Measurements from ENCODE around the gene FAM124B.
"Not testable (repeated sequence)": the region's sequence is repeated elsewhere in the genome, so short reads cannot be mapped to it uniquely, and the experiment has no call there.

The FAM124B gene

DNA sequence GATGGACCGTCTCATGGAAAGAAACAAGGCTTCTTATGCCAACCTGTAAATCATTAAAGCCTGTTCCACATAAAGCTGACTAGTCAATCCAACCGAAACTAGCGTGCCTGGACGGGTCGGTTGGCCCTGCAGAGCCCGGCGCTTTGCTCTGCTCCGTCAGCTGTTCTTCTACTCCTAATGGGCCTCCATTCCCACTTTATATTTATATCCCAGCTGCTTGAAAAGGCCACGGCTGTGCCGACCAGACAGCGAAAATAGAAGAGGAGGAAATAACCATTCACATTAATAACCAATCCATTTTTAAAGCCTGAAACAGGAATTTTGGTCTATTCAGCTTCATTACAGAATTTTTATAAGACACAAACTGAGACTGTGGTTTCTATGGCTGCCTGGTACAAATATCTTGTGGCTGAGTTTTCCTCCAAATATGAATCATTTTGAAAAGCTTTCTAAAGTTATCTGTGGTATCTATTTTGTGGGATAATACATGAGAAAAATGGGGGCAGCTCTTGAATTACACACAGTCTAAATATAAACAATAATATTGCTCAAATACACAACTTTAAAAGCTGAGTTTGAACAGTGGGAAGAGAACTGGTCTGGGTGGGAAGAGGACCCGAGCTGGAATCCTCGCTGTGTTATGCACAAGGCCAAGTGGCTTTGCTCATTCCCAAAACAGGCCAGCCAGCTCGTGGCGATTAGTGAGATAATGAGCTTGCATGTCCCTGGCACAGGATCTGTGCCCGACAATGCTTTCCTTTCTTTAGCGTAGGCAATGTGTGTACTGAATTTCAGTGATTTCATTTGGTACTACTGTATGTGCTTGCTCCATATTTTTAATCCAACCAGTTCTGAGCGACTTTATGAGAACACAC, 10.5 kb upstream of the FAM124B start:
- no peak for DNase-seq

DNA sequence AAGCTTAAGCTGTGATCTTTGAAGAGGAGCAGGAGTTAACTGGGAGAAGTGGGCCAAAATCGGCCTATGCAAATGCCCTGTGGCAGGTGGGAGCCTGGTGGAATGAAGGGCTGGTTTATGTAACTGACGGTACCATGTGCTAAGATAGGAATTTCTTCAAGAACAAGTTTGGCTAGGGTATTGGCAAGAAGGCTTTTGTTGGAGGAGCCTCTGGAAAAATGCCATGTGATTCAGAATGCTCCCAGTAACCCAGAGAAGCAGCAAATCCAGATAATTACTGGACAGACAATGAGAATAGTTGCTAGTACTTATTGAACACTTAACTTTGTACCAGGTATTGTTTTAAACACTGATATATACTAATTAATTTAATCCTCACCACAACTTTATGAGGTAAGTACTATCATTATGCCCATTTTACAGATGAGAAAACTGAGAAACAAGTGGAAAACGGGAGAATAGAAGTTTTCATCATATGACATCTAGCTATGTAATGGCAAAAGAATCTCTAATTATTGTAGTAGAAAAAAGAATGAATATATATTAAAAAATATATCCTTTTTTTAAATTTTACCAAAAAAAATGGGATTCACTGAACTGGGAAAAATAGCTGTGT, 9.1 kb upstream of the FAM124B start:
- DNase-seq: no peak

DNA sequence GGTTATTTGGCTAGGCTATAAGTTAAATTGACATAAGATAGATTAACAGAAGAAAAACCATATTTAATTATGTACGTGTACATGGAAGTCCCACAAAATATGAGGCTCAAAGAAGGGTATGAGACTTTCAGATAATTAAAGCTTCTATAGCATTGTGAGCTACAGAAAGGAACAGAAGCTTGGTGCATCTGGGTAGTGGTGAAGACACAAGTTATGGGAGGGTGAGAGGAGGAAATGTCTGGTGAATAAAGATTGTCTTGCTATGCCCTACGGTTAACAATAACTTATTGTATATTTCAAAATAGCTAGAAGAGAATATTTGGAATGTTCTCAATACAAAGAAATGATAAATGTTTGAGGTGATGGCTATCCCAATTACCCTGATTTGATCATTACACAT, 6.8 kb upstream of the FAM124B start:
- no peak for DNase-seq

DNA sequence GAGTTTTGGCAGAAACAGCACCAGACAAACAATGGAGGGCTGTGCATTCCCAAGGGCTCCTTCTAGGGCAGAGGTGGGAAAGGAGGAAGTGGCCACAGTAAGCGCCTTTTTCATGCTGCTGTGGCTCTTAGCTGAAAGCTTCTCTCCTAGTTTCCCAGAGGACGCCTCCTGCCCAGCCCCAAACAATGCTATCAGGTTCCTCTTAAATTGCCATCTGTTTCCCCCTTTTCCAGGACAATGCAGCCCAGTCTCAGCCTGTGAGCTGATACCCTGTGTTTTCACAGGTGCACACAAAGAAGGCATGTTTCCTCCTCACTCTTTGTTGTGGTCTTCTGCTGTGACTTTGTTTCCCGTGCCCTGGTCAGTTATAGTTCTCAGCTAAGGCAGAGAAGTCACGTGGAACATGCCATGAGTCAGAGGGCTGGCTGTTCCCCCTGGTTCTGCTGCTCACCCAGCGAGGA, 5.4 kb upstream of the FAM124B start:
- DNase-seq: no peak

DNA sequence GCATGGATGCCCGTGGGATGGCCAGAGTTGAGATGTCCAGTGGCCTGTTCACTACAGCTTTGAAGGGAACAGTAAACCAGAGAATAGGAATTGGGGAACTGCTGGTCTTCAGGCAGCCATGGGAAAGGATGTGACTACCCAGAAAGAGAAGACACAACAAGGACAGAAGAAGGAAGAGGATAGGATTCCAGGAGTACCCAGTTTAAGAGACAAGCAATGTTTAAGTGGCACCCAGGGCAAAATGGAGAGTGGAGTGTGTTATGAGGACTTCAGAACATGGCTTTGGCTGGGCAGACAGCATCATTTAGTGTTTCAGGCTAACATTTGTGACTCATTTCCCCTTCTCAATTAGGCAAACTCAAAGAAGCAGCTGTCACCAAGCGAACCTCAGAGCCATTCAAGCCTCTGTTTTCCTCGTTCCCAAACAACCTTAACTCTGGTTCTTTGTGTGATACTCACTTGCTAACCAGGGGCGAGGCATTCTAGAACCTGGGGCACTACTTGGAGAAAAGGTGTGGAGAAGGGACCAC, 4.0 kb upstream of the FAM124B start:
- no peak for DNase-seq

DNA sequence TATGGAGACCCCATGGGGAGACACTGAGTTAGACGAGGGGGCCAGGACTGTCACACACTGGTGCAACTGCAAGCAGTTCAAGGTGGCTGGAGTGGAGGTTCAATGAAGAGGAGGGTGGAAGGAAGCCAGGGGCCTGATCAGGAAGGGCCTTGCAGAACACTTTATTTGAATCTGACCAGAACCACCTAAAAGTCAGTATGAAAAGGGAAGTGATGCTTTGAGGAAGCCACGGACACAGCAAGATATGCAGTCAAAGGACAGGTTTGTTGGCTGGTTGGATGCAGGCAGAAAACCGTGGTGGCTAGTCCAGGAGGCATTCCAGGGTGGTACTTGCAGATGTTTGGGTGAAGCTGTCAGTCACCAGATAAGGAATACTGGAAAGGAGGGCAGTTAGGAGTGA, 3.5 kb upstream of the FAM124B start:
- DNase-seq: no peak

DNA sequence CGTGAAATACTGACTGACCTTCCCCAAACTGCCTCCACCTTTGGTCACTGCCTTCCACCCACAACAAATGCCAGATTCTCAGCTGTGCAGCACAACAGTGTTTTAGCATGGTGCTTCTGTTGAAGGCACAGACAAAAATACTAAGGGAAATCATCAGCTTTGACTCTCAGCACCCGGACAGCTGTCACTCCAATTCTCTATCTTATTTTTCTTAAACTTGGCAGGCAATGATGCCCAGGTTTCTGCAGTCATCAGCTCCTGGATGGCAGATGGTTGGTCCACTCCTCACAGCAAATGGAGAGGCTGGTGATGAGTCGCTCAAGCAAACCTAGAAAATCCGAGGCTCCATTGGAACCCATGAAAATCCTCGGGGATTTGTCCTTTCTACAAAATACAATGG, 2.9 kb upstream of the FAM124B start:
- no peak for DNase-seq

DNA sequence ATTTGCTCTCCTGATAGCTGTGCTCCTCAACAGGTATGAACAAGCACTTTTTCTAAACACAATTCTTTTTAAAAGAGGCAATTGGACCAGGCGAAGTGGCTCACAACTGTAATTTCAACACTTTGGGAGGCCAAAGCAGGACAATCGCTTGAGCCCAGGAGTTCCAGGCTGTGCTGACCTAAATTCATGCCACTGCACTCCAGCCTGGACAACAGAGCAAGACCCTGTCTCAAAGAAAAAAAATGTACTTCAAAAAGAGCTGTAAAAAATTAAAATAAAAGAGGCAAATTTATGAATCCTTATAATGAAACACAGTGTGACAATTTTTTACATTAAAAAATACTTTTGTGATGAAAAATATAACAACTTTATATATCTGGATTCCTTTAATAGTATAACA, 1.8 kb upstream of the FAM124B start:
- no peak for DNase-seq

DNA sequence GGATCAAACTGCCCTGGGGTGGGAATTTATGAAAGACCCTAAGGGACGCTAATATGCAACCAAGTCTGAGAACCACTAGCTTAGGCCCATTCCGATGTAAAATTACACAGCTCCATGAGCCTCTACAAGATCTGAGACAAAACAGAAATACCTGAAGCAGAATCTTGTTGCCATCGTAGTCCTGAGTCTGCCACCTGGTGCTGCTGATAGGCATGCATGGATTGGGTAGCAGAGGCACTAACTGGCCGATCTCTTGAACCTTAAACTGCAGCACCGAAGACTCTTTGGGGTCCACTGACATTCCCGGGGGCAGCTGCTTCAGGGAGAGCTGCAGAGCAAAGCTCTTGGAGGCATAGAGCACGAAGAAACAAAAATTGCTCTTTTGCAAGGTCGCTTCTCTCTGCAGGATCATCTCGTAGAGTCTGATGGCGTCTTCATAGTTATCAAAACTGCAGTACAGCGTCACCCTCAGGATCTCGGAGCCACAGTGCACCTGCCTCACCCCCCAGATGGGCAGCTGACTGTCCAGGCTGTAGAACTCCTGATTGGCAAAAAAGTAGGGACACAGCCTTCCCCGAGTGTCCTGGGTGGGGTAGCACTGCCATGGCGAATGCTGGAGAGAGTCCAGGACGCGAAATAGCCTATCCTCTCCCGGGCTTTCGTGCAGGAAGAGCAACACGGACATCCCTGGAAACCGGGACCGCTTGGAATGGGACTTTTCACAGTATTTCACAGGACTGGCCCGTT, 848 bp downstream of the FAM124B start:
- DNase-seq: no peak

DNA sequence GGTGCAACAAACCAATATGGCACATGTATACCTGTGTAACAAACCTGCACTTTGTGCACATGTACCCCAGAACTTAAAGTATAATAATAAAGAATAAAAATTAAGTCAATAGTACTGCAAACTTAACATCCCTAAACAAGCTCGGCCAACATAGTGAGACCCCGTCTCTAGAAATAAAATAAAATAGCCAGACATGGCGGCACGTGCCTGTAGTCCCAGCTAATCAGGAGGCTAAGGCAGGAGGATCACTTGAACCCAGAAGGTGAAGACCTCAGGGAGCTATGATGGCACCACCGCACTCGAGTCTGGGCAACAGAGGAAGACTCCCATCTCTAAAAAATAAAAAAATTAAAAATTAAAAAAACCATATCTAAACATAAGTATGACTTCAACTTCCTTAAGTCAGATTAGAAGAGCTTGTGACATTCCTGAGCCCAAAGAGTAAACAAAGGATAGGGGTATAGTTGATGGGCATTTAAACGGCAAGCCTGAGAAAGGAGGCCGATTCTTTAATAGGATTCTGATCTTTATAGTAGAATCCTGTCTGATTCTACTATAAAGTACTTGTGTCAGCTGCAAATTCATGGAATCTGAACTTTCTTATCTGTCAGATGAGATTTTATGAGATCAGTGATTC, 1.6 kb downstream of the FAM124B start:
- DNase-seq: no peak

DNA sequence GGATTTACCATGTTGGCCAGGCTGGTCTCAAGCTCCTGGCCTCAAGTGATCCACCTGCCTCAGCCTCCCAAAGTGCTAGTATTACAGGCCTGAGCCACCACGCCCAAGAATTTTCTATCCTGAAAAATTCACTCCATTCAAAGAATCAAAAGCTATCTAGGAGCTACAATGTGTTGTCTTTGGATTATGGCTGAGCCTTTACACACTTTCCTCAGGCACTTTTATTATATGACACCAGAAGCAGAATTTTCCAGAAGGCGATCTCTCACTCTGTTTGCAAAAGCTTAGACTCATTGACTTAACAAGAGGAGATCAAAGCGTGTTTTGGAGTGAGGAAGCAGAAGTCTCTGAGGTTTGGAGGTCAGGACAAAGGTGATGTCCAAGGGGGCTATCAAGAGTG, 3.6 kb downstream of the FAM124B start:
- DNase-seq: no peak

DNA sequence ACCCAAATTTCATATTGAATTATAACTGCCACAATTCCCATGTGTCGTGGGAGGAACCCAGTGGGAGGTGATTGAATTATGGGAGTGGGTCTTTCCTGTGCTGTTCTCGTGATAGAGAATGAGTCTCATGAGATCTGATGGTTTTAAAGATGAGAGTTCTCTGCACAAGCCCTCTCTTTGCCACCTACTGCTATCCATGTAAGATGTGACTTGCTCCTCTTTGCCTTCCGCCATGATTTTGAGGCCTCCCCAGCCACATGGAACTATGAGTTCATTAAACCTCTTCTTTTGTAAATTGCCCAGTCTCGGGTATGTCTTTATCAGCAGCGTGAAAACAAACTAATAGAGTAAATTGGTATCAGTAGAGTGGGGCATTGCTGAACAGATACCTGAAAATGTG, 4.8 kb downstream of the FAM124B start:
- not testable (repeated sequence) for DNase-seq

DNA sequence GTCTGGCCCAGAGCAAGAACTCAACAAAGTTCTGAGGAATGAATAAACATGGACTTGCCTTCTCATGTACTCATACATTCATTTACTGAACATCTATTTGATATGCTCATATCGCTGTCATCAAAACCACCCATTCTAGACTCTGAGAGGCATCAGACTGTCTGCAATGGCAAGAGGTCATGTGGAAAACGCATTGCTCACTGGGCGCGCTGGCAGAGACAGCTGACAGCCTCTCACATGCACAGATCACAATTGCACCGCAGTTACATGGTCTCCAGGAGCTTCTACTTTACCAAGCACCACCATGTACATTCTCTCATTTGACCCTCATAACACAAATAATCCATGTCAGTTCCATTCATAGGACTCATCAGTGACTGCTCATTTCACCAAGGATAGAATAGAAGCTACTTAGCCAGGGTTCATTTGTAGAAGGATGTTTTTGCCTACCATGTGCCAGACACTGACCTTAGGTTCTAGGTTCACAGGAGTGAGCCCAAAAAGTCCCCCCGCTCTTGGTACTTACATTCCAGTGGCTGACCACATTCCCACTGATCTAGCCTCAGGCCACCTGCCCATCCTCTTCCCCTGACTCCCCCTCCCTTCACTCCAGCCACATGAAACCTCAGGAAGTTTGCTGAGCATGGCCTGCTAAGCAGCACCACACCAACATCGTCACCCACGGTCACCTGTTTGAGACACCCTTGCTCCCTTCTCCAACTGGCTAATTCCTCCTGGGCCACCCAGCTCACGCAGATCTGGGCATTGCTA, 6.1 kb downstream of the FAM124B start:
- DNase-seq: no peak

DNA sequence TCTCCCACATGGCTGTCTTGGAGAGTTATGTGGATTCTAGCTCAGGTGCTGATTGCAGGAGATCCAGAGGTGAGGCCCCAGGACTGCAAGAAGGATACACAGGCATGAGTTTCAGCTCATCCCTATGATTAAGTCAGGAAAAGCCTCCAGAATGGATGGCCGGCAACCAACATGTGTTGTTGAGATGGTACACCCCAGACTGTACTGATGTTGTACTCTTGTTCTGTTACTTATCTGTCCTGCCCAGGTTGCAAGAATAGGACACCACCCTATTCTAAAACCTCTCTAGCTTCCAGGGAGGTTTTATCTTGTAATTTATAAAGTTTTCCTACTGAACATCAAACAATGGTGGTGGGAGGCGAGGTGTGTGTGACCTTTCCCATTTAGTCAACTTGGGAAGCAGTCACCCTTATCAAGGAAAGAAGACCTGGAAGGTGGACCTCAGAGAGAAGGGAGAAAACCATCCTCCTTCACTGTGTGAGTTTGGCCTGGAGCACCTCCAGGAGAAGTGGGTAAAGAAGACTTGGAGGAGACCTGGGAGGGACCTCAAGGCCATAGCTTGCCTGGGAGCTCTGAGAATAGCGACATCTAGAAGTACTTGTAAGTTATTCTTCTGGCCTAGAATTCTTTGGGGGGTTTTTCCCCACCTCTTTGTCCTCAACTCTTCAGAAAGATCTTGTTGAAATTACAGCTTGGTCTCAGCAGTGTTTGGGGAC, 8.6 kb downstream of the FAM124B start:
- no peak for DNase-seq

DNA sequence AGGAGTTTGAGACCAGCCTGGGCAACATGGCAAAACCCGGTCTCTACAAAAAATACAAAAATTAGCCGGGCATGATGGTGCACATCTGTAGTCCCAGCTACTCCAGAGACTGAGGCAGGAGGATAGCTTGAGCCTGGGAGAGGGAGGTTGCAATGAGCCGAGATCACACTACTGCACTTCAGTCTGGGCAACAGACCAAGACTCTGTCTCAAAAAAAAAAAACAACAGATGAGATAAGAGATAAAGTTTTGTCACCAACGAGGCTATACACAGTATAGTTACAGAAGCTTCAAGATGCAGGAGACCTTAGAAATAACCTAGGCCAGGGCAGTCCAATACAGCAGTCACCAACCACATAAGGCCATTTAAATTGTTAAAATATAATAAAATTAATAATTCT, 9.4 kb downstream of the FAM124B start:
- no peak for DNase-seq

DNA sequence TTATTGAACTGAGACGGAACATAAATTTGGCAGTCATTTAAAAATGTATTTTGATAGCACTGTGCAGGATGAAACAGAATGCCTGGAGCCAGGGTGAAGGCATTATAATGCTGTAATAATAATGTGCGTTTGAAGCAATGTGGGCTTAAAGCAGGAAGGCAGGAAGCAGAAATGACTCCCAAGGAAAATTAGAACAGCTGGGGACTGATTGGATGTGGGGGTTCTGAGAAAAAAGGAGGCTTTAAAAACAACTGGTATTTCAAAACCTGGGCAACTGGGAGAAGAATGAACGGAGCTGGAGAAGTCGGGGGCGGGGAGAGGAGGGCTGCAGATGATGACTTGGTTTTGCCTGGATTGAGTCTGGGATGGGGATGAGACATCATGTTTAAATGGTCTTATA, 12.6 kb downstream of the FAM124B start:
- no peak for DNase-seq

DNA sequence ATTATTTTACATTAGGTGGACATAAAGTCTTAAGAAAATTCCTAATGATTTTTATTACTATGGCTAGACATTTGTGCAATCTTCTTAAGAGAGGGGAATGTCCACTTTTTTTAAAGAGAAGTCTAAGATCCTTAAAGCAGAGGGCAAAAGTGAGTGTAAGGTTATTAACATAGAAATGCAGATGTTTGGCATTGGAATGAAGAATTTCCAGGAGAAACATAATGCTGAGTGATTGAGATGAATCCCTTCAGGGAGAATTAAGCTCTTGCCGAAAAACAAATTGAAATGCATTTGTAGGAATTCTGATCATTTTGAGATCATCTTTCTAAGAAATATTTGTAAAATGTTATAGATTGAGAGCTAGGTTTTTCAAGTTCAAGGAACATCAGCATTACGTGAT, 15.0 kb downstream of the FAM124B start:
- DNase-seq: no peak

DNA sequence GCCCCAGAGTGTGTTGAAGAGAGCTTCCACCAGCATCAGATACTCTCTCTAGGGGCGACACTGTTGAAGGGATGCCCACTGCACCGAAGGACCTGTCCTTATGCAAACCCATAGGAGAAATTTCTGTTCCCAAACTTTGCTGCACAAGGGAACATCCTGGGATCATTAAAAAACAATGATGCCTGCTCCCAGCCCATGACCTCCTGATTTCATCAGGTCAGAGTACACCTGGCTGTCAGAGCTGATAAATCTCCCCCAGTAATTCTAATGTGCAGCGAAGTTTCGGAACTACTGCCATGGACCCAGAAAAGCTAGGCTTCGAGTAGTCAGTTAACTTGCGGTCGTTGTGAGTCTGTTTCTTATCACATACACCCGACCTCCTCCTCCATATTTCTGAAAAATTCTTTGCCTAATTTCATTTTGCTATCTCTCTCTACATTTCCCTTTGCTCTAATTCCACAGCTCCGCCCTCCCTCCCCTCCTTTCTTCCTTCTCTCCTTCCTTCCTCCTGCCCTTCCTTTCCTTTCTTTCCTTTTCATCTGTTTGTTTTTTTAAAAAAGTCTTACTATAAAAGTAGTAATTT, 18.8 kb downstream of the FAM124B start:
- no peak for DNase-seq

DNA sequence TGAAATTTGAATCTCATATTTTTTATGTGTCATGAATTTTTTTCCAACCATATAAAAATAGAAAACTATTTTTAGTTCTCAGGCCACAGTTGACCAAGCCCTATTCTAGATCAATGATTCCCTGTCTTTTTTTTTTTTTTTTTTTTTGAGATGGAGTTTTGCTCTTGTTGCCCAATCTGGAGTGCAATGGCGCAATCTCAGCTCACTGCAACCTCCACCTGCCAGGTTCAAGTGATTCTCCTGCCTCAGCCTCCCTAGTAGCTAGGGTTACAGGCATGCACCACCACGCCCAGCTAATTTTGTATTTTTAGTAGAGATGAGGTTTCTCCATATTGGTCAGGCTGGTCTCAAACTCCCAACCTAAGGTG, 19.6 kb downstream of the FAM124B start:
- not testable (repeated sequence) for DNase-seq

DNA sequence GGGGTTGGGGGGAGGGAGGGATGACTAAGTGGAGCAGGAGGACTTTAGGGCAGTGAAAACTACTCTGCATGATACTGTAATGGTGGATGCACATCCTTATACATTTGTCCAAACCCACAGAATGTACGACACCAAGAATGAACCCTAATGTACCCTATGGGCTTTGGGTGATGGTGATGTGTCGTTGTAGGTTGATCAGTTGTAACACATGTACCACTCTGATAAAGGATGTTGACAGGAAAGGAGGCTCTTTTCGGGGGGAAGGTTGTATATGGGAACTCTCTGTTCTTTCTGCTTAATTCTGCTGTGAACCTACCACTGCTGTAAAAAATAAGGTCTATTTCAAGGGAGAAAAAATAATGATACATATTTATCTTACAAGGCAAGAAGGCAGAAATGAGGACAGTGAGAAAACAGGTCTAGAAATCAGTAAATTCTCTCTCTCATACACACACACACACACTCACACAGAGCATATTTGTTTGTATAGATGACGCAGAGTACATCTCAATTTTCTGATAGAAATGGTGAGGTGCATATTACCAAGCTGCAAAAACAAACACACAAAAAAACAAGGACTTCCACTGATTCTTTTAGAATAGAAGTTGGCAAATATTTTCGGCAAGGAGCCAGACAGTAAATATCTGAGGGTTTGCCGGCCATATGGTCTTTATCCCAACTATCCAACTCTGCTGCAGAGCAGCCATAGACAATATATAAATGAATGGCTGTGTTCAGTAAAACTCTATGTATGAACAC, 20.2 kb downstream of the FAM124B start:
- DNase-seq: no peak
